OCI-LY7 (cell line): ENCODE data around the gene FAR1. TPM values are rescaled to one million over a fixed set of nuclear protein-coding genes. Genes with fewer than 3 reads are reported as not detected.

ENCODE experiments used
- BruUV-seq: library from RNA; stranded (reverse); fragments of 400-500 nt; replicated peaks from 2 replicates; lab custom pipeline; 2021; lab: Mats Ljungman, UMichigan
- CTCF ChIA-PET: fragments of 300-600 bp; sonication (Branson Sonifier 250); formaldehyde crosslinking; loops from one replicate; lab custom pipeline; 2022; ENCODE audit warnings: antibody characterized with exemption; ENCODE audit not compliant: unreplicated experiment; lab: Charles Lee
- POLR2A ChIA-PET: fragments of 300-600 bp; sonication (Branson Sonifier 250); formaldehyde crosslinking; loops from one replicate; lab custom pipeline; 2022; ENCODE audit warnings: antibody characterized with exemption; lab: Charles Lee
- DNase-seq: peaks from one replicate; pipeline ENCODE4 v3.0.0-alpha.2; 2015; ENCODE audit warnings: low spot score
- H2AFZ ChIP-seq: fragments of 200-600 bp; sonication (generic), shearing (Covaris generic); 2 replicates; pipeline ENCODE4 v1.6.1; 2014; ENCODE audit warnings: mild to moderate bottlenecking, antibody characterized with exemption, low read length, moderate library complexity
- H3K27ac ChIP-seq: fragments of 200-600 bp; sonication (generic); 2 replicates; pipeline ENCODE4 v1.5.1; 2014; ENCODE audit warnings: mixed run types, low read depth, mild to moderate bottlenecking, moderate library complexity, low read length, inconsistent platforms; ENCODE audit not compliant: poor library complexity, severe bottlenecking
- H3K36me3 ChIP-seq: fragments of 200-600 bp; sonication (generic); 2 replicates; pipeline ENCODE4 v1.6.1; 2014; ENCODE audit warnings: mild to moderate bottlenecking, antibody characterized with exemption, low read length, moderate library complexity, mixed read lengths; ENCODE audit not compliant: insufficient read depth
- H3K4me1 ChIP-seq: fragments of 200-600 bp; sonication (generic); 2 replicates; pipeline ENCODE4 v1.5.1; 2014; ENCODE audit warnings: mild to moderate bottlenecking, low read length; ENCODE audit not compliant: insufficient read depth, poor library complexity, severe bottlenecking
- H3K4me2 ChIP-seq: fragments of 200-600 bp; sonication (generic); 2 replicates; pipeline ENCODE4 v1.6.1; 2014; ENCODE audit warnings: mild to moderate bottlenecking, low read length
- H3K4me3 ChIP-seq: fragments of 200-600 bp; sonication (generic); 2 replicates; pipeline ENCODE4 v1.5.1; 2014; ENCODE audit warnings: mild to moderate bottlenecking, low read depth, low read length; ENCODE audit not compliant: poor library complexity, severe bottlenecking
- H3K79me2 ChIP-seq: fragments of 200-600 bp; sonication (generic); 2 replicates; pipeline ENCODE4 v1.6.1; 2016; ENCODE audit warnings: low read depth, mild to moderate bottlenecking, low read length, moderate library complexity, mixed read lengths; ENCODE audit not compliant: insufficient read depth
- H3K9me2 ChIP-seq: fragments of 200-600 bp; sonication (generic); 2 replicates; pipeline ENCODE4 v1.6.1; 2016; ENCODE audit warnings: mild to moderate bottlenecking, low read length, mixed read lengths; ENCODE audit not compliant: insufficient read depth
- H3K9me3 ChIP-seq: fragments of 200-600 bp; sonication (generic); 2 replicates; pipeline ENCODE4 v1.6.1; 2014; ENCODE audit warnings: mild to moderate bottlenecking, mixed run types, low read length, mixed read lengths
- H4K20me1 ChIP-seq: fragments of 200-600 bp; sonication (generic); 2 replicates; pipeline ENCODE4 v1.6.1; 2014; ENCODE audit warnings: mild to moderate bottlenecking, antibody characterized with exemption, low read length, moderate library complexity, mixed read lengths; ENCODE audit not compliant: insufficient read depth
- EZH2phosphoT487 ChIP-seq: fragments of 200-600 bp; sonication (generic); IDR thresholded peaks from 2 replicates; pipeline ENCODE4 v1.6.1; 2018; ENCODE audit warnings: low read depth, borderline replicate concordance, mild to moderate bottlenecking, mixed run types, antibody characterized with exemption, low read length, moderate library complexity, mixed read lengths
- intact Hi-C: fragments of 100-400 bp; cut with micrococcal nuclease; formaldehyde crosslinking; loops from one replicate; pipeline ENCODE4 v1.10.0; 2022; ENCODE audit not compliant: unreplicated experiment
- total RNA-seq, 2 experiments: library from RNA; depleted of rRNA in 1 of 2; stranded (reverse); fragments of >200 nt in 1 of 2; shearing (Covaris generic) in 1 of 2; gene quantifications; 2 replicates each; pipeline ENCODE4 v1.2.3, GENCODE V29; 2014 to 2022
- TF ChIP-seq, protein P1 (sequence below): fragments of 200-600 bp; sonication (generic); conservative IDR thresholded peaks from 2 replicates; pipeline ENCODE4 v1.5.1; 2014; ENCODE audit warnings: mild to moderate bottlenecking, antibody characterized with exemption, low read length, moderate library complexity, mixed read lengths

The FAR1 gene
- total RNA-seq, 2 experiments from 2014 or later: 52.1 to 87.7 TPM

GRCh38 chr11:13718394-13718793 is 49.9 kb downstream of the FAR1 start:
- Histone ChIP-seq H3K27ac (no peak overlapping the region), H3K79me2 (no peaks in the 10 kb centered on the region), H3K9me3 (no peaks in the 10 kb centered on the region), H3K4me1 (no peaks in the 10 kb centered on the region), H3K36me3 (peaks cover 90% of the 10 kb centered on the region), H3K9me2 (no peaks in the 10 kb centered on the region), H2AFZ (no peak overlapping the region), H3K4me2 (no peak overlapping the region), H4K20me1 (no peaks in the 10 kb centered on the region), H3K4me3 (no peak overlapping the region)
- intact Hi-C loops: no loop called here
- no peak for DNase-seq
- ChIA-PET POLR2A (no interaction called here), CTCF (no interaction called here)
- TF ChIP-seq, protein P1, sequence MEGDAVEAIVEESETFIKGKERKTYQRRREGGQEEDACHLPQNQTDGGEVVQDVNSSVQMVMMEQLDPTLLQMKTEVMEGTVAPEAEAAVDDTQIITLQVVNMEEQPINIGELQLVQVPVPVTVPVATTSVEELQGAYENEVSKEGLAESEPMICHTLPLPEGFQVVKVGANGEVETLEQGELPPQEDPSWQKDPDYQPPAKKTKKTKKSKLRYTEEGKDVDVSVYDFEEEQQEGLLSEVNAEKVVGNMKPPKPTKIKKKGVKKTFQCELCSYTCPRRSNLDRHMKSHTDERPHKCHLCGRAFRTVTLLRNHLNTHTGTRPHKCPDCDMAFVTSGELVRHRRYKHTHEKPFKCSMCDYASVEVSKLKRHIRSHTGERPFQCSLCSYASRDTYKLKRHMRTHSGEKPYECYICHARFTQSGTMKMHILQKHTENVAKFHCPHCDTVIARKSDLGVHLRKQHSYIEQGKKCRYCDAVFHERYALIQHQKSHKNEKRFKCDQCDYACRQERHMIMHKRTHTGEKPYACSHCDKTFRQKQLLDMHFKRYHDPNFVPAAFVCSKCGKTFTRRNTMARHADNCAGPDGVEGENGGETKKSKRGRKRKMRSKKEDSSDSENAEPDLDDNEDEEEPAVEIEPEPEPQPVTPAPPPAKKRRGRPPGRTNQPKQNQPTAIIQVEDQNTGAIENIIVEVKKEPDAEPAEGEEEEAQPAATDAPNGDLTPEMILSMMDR: no peak
- TF ChIP-seq EZH2phosphoT487: no peak
- BruUV-seq: no TSS peak

GRCh38 chr11:13720940-13721339 is 52.5 kb downstream of the FAR1 start:
- no peak for TF ChIP-seq EZH2phosphoT487
- TF ChIP-seq, protein P1: no peak
- H3K79me2 ChIP-seq: no peaks in the 10 kb centered on the region
- no peak overlapping the region for H3K4me3 ChIP-seq
- intact Hi-C loops: no loop called here
- no peaks in the 10 kb centered on the region for H3K4me1 ChIP-seq
- TSS peak; percentile 10 for BruUV-seq
- H3K4me2 ChIP-seq: no peak overlapping the region
- ChIA-PET POLR2A (interaction anchor here (2.2 kb wide), 1 partner anchor 10 kb away, joined by 9 read pairs; no protein-coding TSS in a partner anchor), CTCF (no interaction called here)
- no peaks in the 10 kb centered on the region for H3K9me2 ChIP-seq
- no peak for DNase-seq
- H2AFZ ChIP-seq: no peak overlapping the region
- H4K20me1 ChIP-seq: no peaks in the 10 kb centered on the region
- H3K36me3 ChIP-seq: peaks cover 88% of the 10 kb centered on the region
- H3K27ac ChIP-seq: no peak overlapping the region
- H3K9me3 ChIP-seq: no peaks in the 10 kb centered on the region

GRCh38 chr11:13721760-13722159 is 53.3 kb downstream of the FAR1 start:
- no peak for DNase-seq
- intact Hi-C loops: no loop called here
- Histone ChIP-seq H3K4me2 (no peak overlapping the region), H4K20me1 (no peaks in the 10 kb centered on the region), H3K79me2 (no peaks in the 10 kb centered on the region), H3K4me3 (no peak overlapping the region), H3K36me3 (peaks cover 88% of the 10 kb centered on the region), H3K9me2 (no peaks in the 10 kb centered on the region), H3K27ac (no peak overlapping the region), H2AFZ (no peak overlapping the region), H3K9me3 (no peaks in the 10 kb centered on the region), H3K4me1 (no peaks in the 10 kb centered on the region)
- ChIA-PET POLR2A (interaction anchor here (0.6 to 2.2 kb wide), 4 partner anchors 11 to 770 kb away, joined by 3 to 9 read pairs (median 4); no protein-coding TSS in a partner anchor), CTCF (no interaction called here)
- BruUV-seq: no TSS peak
- no peak for TF ChIP-seq EZH2phosphoT487
- TF ChIP-seq, protein P1: no peak
